NB4 (cell line): ENCODE results near the gene DSCAML1.

ENCODE experiments used
- DNase-seq: peaks from one replicate; pipeline ENCODE4 v3.0.0; 2010; ENCODE audit warnings: low read depth
- H3K4me3 ChIP-seq: one replicate; pipeline ENCODE4 v1.5.1; 2011; ENCODE audit warnings: mild to moderate bottlenecking, low read depth, low read length, moderate library complexity
- CTCF ChIP-seq: IDR thresholded peaks from one replicate; pipeline ENCODE4 v1.5.1; 2012; ENCODE audit warnings: low read depth, low read length
- MAX ChIP-seq: IDR thresholded peaks from 2 replicates; pipeline ENCODE4 v1.6.1; 2011; ENCODE audit warnings: low read depth, low read length
- MYC ChIP-seq: IDR thresholded peaks from 2 replicates; pipeline ENCODE4 v1.6.1; 2011; ENCODE audit warnings: low read depth, low read length
- POLR2A ChIP-seq: IDR thresholded peaks from 2 replicates; pipeline ENCODE4 v1.6.1; 2011; ENCODE audit warnings: mild to moderate bottlenecking; ENCODE audit not compliant: insufficient read length; ENCODE audit errors: extremely low read depth

DSCAML1 gene

GRCh38 chr11:117669062-117669461, 128.0 kb downstream of the DSCAML1 start:
- no peak overlapping the region for H3K4me3 ChIP-seq
- TF ChIP-seq MYC, result no peak
- TF ChIP-seq POLR2A, result no peak
- no peak for TF ChIP-seq CTCF
- no peak for TF ChIP-seq MAX
- no peak for DNase-seq

- TF ChIP-seq MAX, result no peak
- TF ChIP-seq POLR2A, result no peak
- TF ChIP-seq CTCF, result no peak
- no peak for TF ChIP-seq MYC
Observed at GRCh38 chr11:117668321-117668751, 128.7 kb downstream of the DSCAML1 start.

GRCh38 chr11:117664897-117665296, 132.1 kb downstream of the DSCAML1 start:
- H3K4me3 ChIP-seq, result no peak overlapping the region
- TF ChIP-seq MAX (no peak), MYC (no peak), CTCF (no peak), POLR2A (no peak)
- DNase-seq, result no peak

More at GRCh38 chr11:117668321-117668751, 128.7 kb downstream of the DSCAML1 start:
- no peak overlapping the region for H3K4me3 ChIP-seq
- no peak for DNase-seq

GRCh38 chr11:117663821-117664220, 133.2 kb downstream of the DSCAML1 start:
- no peak for DNase-seq
- TF ChIP-seq MAX, result no peak
- TF ChIP-seq CTCF, result no peak
- no peak for TF ChIP-seq MYC
- TF ChIP-seq POLR2A, result no peak
- no peak overlapping the region for H3K4me3 ChIP-seq

GRCh38 chr11:117663414-117663813, 133.6 kb downstream of the DSCAML1 start:
- TF ChIP-seq MAX (no peak), MYC (no peak), POLR2A (no peak), CTCF (no peak)
- H3K4me3 ChIP-seq, result no peak overlapping the region
- no peak for DNase-seq

GRCh38 chr11:117662671-117663269, 134.2 kb downstream of the DSCAML1 start:
- no peak for DNase-seq
- no peak overlapping the region for H3K4me3 ChIP-seq
- no peak for TF ChIP-seq MYC
